ENCODE results near the gene LRRTM4.

GRCh38 chr2:76998704-76999103 is 523.5 kb downstream of the LRRTM4 start:
- TF ChIP-seq FOXP2 (optimal IDR thresholded peaks at IDR 0.05; ENCODE audit: borderline replicate concordance, extremely low read depth, extremely low read length, insufficient read depth), result no peak
- TF ChIP-seq POLR2AphosphoS5 (IDR thresholded peaks at IDR 0.05; ENCODE audit: low read depth, low read length), result no peak
- TF ChIP-seq REST (IDR thresholded peaks at IDR 0.05; ENCODE audit: insufficient read depth in 1 of 2, low read depth in 2 of 2, low read length in 2 of 2), result no peak
- no peak for TF ChIP-seq TAF1 (IDR thresholded peaks at IDR 0.05; ENCODE audit: borderline replicate concordance, insufficient read depth, low read length)
